K562 (cell line): ENCODE measurements around the gene TEPSIN. TPM values are rescaled to one million over a fixed set of nuclear protein-coding genes. Genes with fewer than 3 reads are reported as not detected.
A peak's percentile ranks its signal among the peaks of the same experiment; 100 is the strongest.

Experiments used
- ATAC-seq: fragments of 200-7000 bp; cut with Tn5 transposase; 3 replicates; pipeline ENCODE4 v1.9.1; 2020; ENCODE audit warnings: moderate library complexity
- BruUV-seq: library from RNA; stranded (reverse); fragments of 400-500 nt; replicated peaks from 2 replicates; lab custom pipeline; 2021; lab: Mats Ljungman, UMichigan
- CTCF ChIA-PET: fragments of 300-600 bp; formaldehyde crosslinking; extraction: SDS; loops from one replicate; lab custom pipeline; 2021; ENCODE audit warnings: low intra/inter-chr PET ratio; lab: Yijun Ruan, JAX
- POLR2A ChIA-PET: fragments of 300-600, 350-650 bp; sonication (Branson Sonifier 250); formaldehyde crosslinking; extraction: SDS; loops from one replicate; lab custom pipeline; 2021; ENCODE audit warnings: antibody characterized with exemption, inconsistent platforms; lab: Yijun Ruan, JAX
- DNase-seq, 4 experiments: peaks; one replicate each; pipeline versions ENCODE4 v3.0.0 to v3.0.0-alpha.2; 2011 to 2018; ENCODE audit warnings: low spot score in 3 of 4, mixed read lengths in 3 of 4; ENCODE audit errors: extremely low read depth in 1 of 4
- FAIRE-seq: peaks from 2 replicates; lab custom pipeline; 2011; peaks lifted over from hg19 to GRCh38; lab: Jason Lieb, UNC
- H2AFZ ChIP-seq: 2 replicates; pipeline ENCODE4 v1.6.0; 2011; ENCODE audit warnings: low read depth, low read length, control low read depth, inconsistent platforms
- H3K27ac ChIP-seq: fragments of 200-600 bp; 3 replicates; pipeline ENCODE4 v1.8.0; 2011; ENCODE audit warnings: low read depth, mild to moderate bottlenecking, control low read depth, inconsistent platforms, low read length, moderate library complexity, mixed read lengths; ENCODE audit errors: extremely low read depth
- H3K27me3 ChIP-seq, 2 experiments: fragments of 300-600 bp in 1 of 2; 2 replicates in 1 of 2; 3 replicates in 1 of 2; pipeline versions ENCODE4 v1.6.0 to v1.8.0; 2011; ENCODE audit warnings: inconsistent platforms in 2 of 2, low read length in 2 of 2, mild to moderate bottlenecking in 1 of 2, mixed read lengths in 1 of 2, moderate library complexity in 1 of 2; ENCODE audit not compliant: control insufficient read depth in 2 of 2, insufficient read depth in 2 of 2
- H3K36me3 ChIP-seq: fragments of 300-600 bp; 3 replicates; pipeline ENCODE4 v1.8.0; 2011; ENCODE audit warnings: mild to moderate bottlenecking, low read length, inconsistent platforms; ENCODE audit not compliant: control insufficient read depth, insufficient read depth
- H3K4me1 ChIP-seq, 2 experiments: fragments of 200-600 bp in 1 of 2; replicated peaks in 1 of 2; 2 replicates in 1 of 2; 3 replicates in 1 of 2; pipeline versions ENCODE4 v1.5.1 to v1.8.0; 2011; ENCODE audit warnings: inconsistent platforms in 2 of 2, low read length in 2 of 2, mild to moderate bottlenecking in 1 of 2, mixed read lengths in 1 of 2, moderate library complexity in 1 of 2; ENCODE audit not compliant: control insufficient read depth in 2 of 2, insufficient read depth in 2 of 2
- H3K4me2 ChIP-seq: 2 replicates; pipeline ENCODE4 v1.6.1; 2011; ENCODE audit warnings: low read length, control low read depth, inconsistent platforms, mixed read lengths; ENCODE audit not compliant: insufficient read depth
- H3K4me3 ChIP-seq: fragments of 200-600 bp; sonication (generic), shearing (Covaris generic); 2 replicates; pipeline ENCODE4 v1.5.1; 2016; ENCODE audit warnings: control low read depth, inconsistent platforms
- H3K79me2 ChIP-seq: fragments of 200-600 bp; 3 replicates; pipeline ENCODE4 v1.8.0; 2011; ENCODE audit warnings: low read length, inconsistent platforms; ENCODE audit not compliant: control insufficient read depth, insufficient read depth
- H3K9ac ChIP-seq, 2 experiments: 2 replicates each; pipeline versions ENCODE4 v1.6.0 to v1.6.1; 2011; ENCODE audit warnings: low read depth in 2 of 2, low read length in 2 of 2, control low read depth in 1 of 2, inconsistent platforms in 1 of 2, mild to moderate bottlenecking in 1 of 2, mixed read lengths in 1 of 2; ENCODE audit not compliant: insufficient read depth in 1 of 2
- H3K9me1 ChIP-seq: one replicate; pipeline ENCODE4 v1.6.0; 2011; ENCODE audit warnings: inconsistent platforms, mild to moderate bottlenecking, low read length, moderate library complexity; ENCODE audit not compliant: control insufficient read depth, insufficient read depth
- H3K9me3 ChIP-seq: replicated peaks from 2 replicates; pipeline ENCODE4 v1.5.1; 2011; ENCODE audit warnings: low read depth, low read length, inconsistent platforms; ENCODE audit not compliant: control insufficient read depth, insufficient read depth
- H4K20me1 ChIP-seq: replicated peaks from 2 replicates; pipeline ENCODE4 v1.6.1; 2011; ENCODE audit warnings: low read length, inconsistent platforms, mixed read lengths; ENCODE audit not compliant: control insufficient read depth, insufficient read depth
- BMI1 ChIP-seq: fragments of 150-350 bp; IDR thresholded peaks from 2 replicates; pipeline ENCODE4 v1.6.1; 2014; ENCODE audit warnings: low read length
- GATAD2B ChIP-seq: fragments of 450-650 bp; IDR thresholded peaks from 2 replicates; pipeline ENCODE4 v1.6.1; 2017; ENCODE audit warnings: mild to moderate bottlenecking, borderline replicate concordance
- HDAC3 ChIP-seq: fragments of 450-650 bp; IDR thresholded peaks from 2 replicates; pipeline ENCODE4 v1.6.1; 2018; ENCODE audit warnings: borderline replicate concordance, mild to moderate bottlenecking, moderate library complexity; ENCODE audit not compliant: partially characterized antibody
- PATZ1 ChIP-seq: fragments of 250-450 bp; sonication (Bioruptor Pico); IDR thresholded peaks from 2 replicates; pipeline ENCODE4 v1.5.0; 2020; ENCODE audit warnings: mild to moderate bottlenecking, borderline replicate concordance
- RREB1 ChIP-seq: fragments of 250-450 bp; sonication (Bioruptor Pico); IDR thresholded peaks from 2 replicates; pipeline ENCODE4 v1.4.0; 2020
- SRSF9 ChIP-seq: fragments of 200-400 bp; formaldehyde crosslinking; IDR thresholded peaks from 2 replicates; pipeline ENCODE4 v1.6.1; 2017; ENCODE audit warnings: low read depth, low read length, borderline replicate concordance
- TSHZ1 ChIP-seq: fragments of 250-450 bp; sonication (Bioruptor Pico); IDR thresholded peaks from 2 replicates; pipeline ENCODE4 v1.4.0; 2020; ENCODE audit warnings: mild to moderate bottlenecking, moderate library complexity
- ZBTB43 ChIP-seq: sonication (generic); formaldehyde crosslinking; IDR thresholded peaks from 2 replicates; pipeline ENCODE4 v1.8.0; 2023; ENCODE audit warnings: mild to moderate bottlenecking, missing genetic modification reagents
- WGBS: fragments of 100-300 bp; shearing (Covaris generic); methylation state at CpG from one replicate; pipeline ENCODE4 v1.1.6; 2016; ENCODE audit warnings: low coverage, mixed read lengths; ENCODE audit not compliant: insufficient coverage; ENCODE audit errors: missing lambda C conversion rate; 5-methylcytosine and 5-hydroxymethylcytosine counted together
- in situ Hi-C: fragments of 300-500 bp; cut with MboI; formaldehyde crosslinking; loops from 4 replicates; pipeline ENCODE4 v1.15.0; 2018; ENCODE audit warnings: inconsistent platforms, mixed read lengths
- intact Hi-C: fragments of 100-400 bp; cut with micrococcal nuclease; formaldehyde crosslinking; loops from 2 replicates; pipeline ENCODE4 v1.14.2; 2022
- polyA plus RNA-seq, 8 experiments: library from polyadenylated mRNA; depleted of rRNA in 4 of 8; stranded (reverse) in 5 of 8; unstranded in 3 of 8; fragments of >200 nt; fragmentation: Nextera tagmentation in 2 of 8; fragmentation: Illumina TruSeq in 1 of 8; extraction: Ambion mirVana in 2 of 8; extraction: Trizol in 1 of 8; gene quantifications; 2 replicates each; pipeline versions ENCODE4 v1.2.1 to v1.2.3, GENCODE V29; 2011 to 2014; ENCODE audit warnings: inconsistent platforms in 1 of 8, missing spikeins in 1 of 8
- total RNA-seq, 7 experiments: library from RNA; depleted of rRNA in 6 of 7; stranded (reverse); fragments of >200 nt in 6 of 7; fragmentation: Illumina TruSeq in 2 of 7; extraction: Trizol in 2 of 7; gene quantifications; 2 replicates each; pipeline versions ENCODE4 v1.2.1 to v1.2.3, GENCODE V29; 2011 to 2021; ENCODE audit warnings: low replicate concordance in 1 of 7

Gene TEPSIN
- total and polyA plus RNA-seq, 9 of the 15 experiments (the other 6 are each of a cell fraction or from before 2014, with no cell fraction given) = 0.80 to 29.8 (median 5.3) TPM

GRCh38 chr17:81274471-81274855 lies 35.6 kb upstream of the TEPSIN start:
- BruUV-seq = no TSS peak
- no peaks in the 10 kb centered on the region for H3K79me2 ChIP-seq
- ChIA-PET POLR2A (interaction anchor here (0.5 to 0.7 kb wide), 4 partner anchors 11 to 239 kb away, joined by 3 to 8 read pairs (median 3); no protein-coding TSS in a partner anchor), CTCF (no interaction called here)
- FAIRE-seq (no peak), ATAC-seq (no peak), DNase-seq (no peak)
- in situ Hi-C loops = no loop called here
- WGBS = 91% methylated on average over 11 of the region's 14 CpGs
- H3K4me1 ChIP-seq = peaks cover 0 to 35% of the 10 kb centered on the region in 2 experiments; a peak in 2 of 5 replicates
- no peak overlapping the region for H3K4me3 ChIP-seq
- no peak overlapping the region for H2AFZ ChIP-seq
- peaks cover 72% of the 10 kb centered on the region; the same call in 2 of the 3 replicates for H3K36me3 ChIP-seq
- H3K9ac ChIP-seq = peak overlapping the region in 1 of 2 experiments; percentile 58; a peak in 2 of 4 replicates
- H3K4me2 ChIP-seq = no peak overlapping the region
- no peaks in the 10 kb centered on the region for H3K9me3 ChIP-seq
- no peaks in the 10 kb centered on the region for H3K9me1 ChIP-seq
- H3K27ac ChIP-seq = no peak overlapping the region
- intact Hi-C loops = no loop called here
- no peaks in the 10 kb centered on the region for H3K27me3 ChIP-seq
- H4K20me1 ChIP-seq = no peaks in the 10 kb centered on the region
- TF ChIP-seq RREB1 (CRISPR knock-in tag) (no peak), BMI1 (no peak), PATZ1 (no peak), ZBTB43 (CRISPR knock-in tag) (no peak), HDAC3 (no peak), TSHZ1 (CRISPR knock-in tag) (no peak), SRSF9 (no peak), GATAD2B (no peak)
